ENCODE measurements around the gene GH1.
"Not testable (repeated sequence)": the region's sequence is repeated elsewhere in the genome, so short reads cannot be mapped to it uniquely, and the experiment has no call there.

Gene GH1

DNA sequence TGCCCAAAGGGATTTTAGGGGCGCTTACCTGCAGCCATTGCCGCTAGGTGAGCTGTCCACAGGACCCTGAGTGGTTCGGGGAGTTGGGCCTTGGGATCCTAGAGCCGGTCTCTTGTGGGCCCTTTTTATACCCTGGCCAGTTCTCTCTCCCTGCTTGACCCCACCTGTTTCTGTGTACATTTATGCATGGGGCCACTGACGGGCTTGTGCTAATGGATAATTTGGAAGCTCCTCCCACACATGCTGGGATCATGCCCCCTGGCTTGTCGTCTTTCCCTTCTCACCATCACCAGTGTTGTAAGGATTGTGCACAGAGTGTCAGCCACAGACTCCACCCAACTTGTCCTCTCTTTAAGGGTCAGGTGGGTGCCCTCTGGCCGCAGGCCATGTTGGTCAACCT is 45.1 kb downstream of the GH1 start, which contains the start of gene CSH2:
CSH2 (minus strand) TSS at position 101 of the 400 bp plus-strand sequence; CDS start at position 38, 63 bp downstream.
- H3K4me2 ChIP-seq (ENCODE audit: low read depth, low read length, poor library complexity, severe bottlenecking); H3K9me2 ChIP-seq (replicated peaks; ENCODE audit: low read depth, low read length); H3K4me3 ChIP-seq (ENCODE audit: low read length, poor library complexity, severe bottlenecking); H3K27me3 ChIP-seq (ENCODE audit: insufficient read depth, low read length, poor library complexity, severe bottlenecking); H3F3A ChIP-seq (ENCODE audit: low read depth); H3K79me2 ChIP-seq (ENCODE audit: insufficient read depth, low read length); H3K36me3 ChIP-seq (ENCODE audit: insufficient read depth, low read length); H3K4me1 ChIP-seq (ENCODE audit: insufficient read depth, low read length, poor library complexity, severe bottlenecking); H3K9me3 ChIP-seq (ENCODE audit: insufficient read depth, low read depth, low read length); H3K9ac ChIP-seq (ENCODE audit: low read depth, low read length, poor library complexity, severe bottlenecking); H4K20me1 ChIP-seq (ENCODE audit: insufficient read depth, low read length, poor library complexity, severe bottlenecking); H2AFZ ChIP-seq (ENCODE audit: low read length): not testable (repeated sequence)

- not testable (repeated sequence) for H4K20me1 ChIP-seq (ENCODE audit: insufficient read depth, low read length, poor library complexity, severe bottlenecking); H3K79me2 ChIP-seq (ENCODE audit: insufficient read depth, low read length); H3F3A ChIP-seq (ENCODE audit: low read depth); H2AFZ ChIP-seq (ENCODE audit: low read length); H3K4me1 ChIP-seq (ENCODE audit: insufficient read depth, low read length, poor library complexity, severe bottlenecking); H3K36me3 ChIP-seq (ENCODE audit: insufficient read depth, low read length); H3K9ac ChIP-seq (ENCODE audit: low read depth, low read length, poor library complexity, severe bottlenecking); H3K9me3 ChIP-seq (ENCODE audit: insufficient read depth, low read depth, low read length); H3K4me3 ChIP-seq (ENCODE audit: low read length, poor library complexity, severe bottlenecking); H3K27me3 ChIP-seq (ENCODE audit: insufficient read depth, low read length, poor library complexity, severe bottlenecking); H3K4me2 ChIP-seq (ENCODE audit: low read depth, low read length, poor library complexity, severe bottlenecking); H3K9me2 ChIP-seq (replicated peaks; ENCODE audit: low read depth, low read length)
Observed at GRCh38 chr17:63871646-63872365, 46.8 kb downstream of the GH1 start.

DNA sequence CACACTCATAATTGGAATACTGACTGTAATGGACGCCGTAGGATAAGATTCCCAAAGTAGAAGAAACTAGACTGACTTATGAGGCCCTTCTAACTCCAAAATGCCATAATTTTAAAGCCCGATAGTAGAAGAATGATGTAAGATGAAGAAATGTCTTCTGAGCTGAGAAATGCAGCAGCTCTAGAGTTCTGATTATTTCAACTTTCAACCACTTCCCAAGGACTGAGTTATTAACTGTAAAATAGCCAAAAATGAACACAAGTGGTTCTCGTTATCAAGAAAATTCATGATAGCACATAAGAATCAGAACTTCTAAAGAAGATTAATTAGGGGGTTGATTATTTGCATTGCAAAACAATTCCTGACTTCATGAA is 48.4 kb downstream of the GH1 start:
- H3K9ac ChIP-seq (ENCODE audit: low read depth, low read length, poor library complexity, severe bottlenecking); H3K27me3 ChIP-seq (ENCODE audit: insufficient read depth, low read length, poor library complexity, severe bottlenecking); H3K4me2 ChIP-seq (ENCODE audit: low read depth, low read length, poor library complexity, severe bottlenecking); H3K36me3 ChIP-seq (ENCODE audit: insufficient read depth, low read length); H3K9me2 ChIP-seq (replicated peaks; ENCODE audit: low read depth, low read length); H3K4me1 ChIP-seq (ENCODE audit: insufficient read depth, low read length, poor library complexity, severe bottlenecking); H3F3A ChIP-seq (ENCODE audit: low read depth); H4K20me1 ChIP-seq (ENCODE audit: insufficient read depth, low read length, poor library complexity, severe bottlenecking); H3K79me2 ChIP-seq (ENCODE audit: insufficient read depth, low read length); H2AFZ ChIP-seq (ENCODE audit: low read length); H3K9me3 ChIP-seq (ENCODE audit: insufficient read depth, low read depth, low read length); H3K4me3 ChIP-seq (ENCODE audit: low read length, poor library complexity, severe bottlenecking): not testable (repeated sequence)
- TF ChIP-seq, protein P1, sequence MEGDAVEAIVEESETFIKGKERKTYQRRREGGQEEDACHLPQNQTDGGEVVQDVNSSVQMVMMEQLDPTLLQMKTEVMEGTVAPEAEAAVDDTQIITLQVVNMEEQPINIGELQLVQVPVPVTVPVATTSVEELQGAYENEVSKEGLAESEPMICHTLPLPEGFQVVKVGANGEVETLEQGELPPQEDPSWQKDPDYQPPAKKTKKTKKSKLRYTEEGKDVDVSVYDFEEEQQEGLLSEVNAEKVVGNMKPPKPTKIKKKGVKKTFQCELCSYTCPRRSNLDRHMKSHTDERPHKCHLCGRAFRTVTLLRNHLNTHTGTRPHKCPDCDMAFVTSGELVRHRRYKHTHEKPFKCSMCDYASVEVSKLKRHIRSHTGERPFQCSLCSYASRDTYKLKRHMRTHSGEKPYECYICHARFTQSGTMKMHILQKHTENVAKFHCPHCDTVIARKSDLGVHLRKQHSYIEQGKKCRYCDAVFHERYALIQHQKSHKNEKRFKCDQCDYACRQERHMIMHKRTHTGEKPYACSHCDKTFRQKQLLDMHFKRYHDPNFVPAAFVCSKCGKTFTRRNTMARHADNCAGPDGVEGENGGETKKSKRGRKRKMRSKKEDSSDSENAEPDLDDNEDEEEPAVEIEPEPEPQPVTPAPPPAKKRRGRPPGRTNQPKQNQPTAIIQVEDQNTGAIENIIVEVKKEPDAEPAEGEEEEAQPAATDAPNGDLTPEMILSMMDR (conservative IDR thresholded peaks at IDR 0.05; ENCODE audit: low read length) = 0 out of 2 replicates have a peak, but pooled peaks have one; percentile 2

DNA sequence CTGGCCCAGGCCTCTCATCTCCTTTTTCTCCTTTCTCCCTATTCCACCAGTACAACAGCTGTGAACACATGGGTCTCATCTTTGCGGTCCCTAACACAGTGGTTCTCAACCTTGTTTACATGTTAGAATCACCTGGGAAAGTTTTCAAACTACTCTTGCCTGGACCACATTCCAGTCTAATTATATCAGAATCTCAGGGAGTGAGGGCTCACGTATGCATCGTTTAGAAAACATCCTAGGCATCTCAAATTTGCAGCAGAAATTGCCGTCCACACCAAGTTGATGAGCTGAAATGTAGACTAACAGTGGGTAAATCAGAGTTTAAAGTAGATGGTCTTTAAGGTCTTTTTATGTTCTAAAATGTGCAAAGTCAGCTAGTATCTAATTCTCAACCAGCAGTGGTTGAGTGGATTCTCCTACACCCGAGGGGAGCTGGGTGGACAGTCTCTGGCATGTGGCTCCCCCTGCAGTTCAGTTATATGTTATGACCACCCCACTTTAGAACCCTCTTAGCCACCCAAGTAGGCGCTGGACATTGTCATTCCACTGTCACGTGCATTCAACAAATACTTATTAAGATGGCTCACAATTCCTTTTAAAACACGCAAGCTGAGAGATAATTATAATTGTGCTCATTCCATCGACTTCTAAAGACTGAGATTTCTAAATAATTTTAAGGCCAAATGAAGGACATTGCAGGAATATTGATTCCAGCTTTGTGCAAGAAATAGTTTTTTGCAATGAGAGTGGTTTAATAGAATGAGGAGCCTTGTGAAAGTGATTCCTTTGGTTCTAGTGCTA is 48.9 kb downstream of the GH1 start:
- H2AFZ ChIP-seq (ENCODE audit: low read length); H3K27me3 ChIP-seq (ENCODE audit: insufficient read depth, low read length, poor library complexity, severe bottlenecking); H3K4me2 ChIP-seq (ENCODE audit: low read depth, low read length, poor library complexity, severe bottlenecking); H3K79me2 ChIP-seq (ENCODE audit: insufficient read depth, low read length); H3K4me1 ChIP-seq (ENCODE audit: insufficient read depth, low read length, poor library complexity, severe bottlenecking); H3K9me2 ChIP-seq (replicated peaks; ENCODE audit: low read depth, low read length); H4K20me1 ChIP-seq (ENCODE audit: insufficient read depth, low read length, poor library complexity, severe bottlenecking); H3F3A ChIP-seq (ENCODE audit: low read depth); H3K9me3 ChIP-seq (ENCODE audit: insufficient read depth, low read depth, low read length); H3K9ac ChIP-seq (ENCODE audit: low read depth, low read length, poor library complexity, severe bottlenecking); H3K36me3 ChIP-seq (ENCODE audit: insufficient read depth, low read length); H3K4me3 ChIP-seq (ENCODE audit: low read length, poor library complexity, severe bottlenecking): not testable (repeated sequence)
- TF ChIP-seq, protein P1 (conservative IDR thresholded peaks at IDR 0.05; ENCODE audit: low read length) = peak; percentile 56
